ENCODE measurements around the gene PROCR.
"Not testable (repeated sequence)": the region's sequence is repeated elsewhere in the genome, so short reads cannot be mapped to it uniquely, and the experiment has no call there.

The PROCR gene

GRCh38 chr20:35165221-35166185, 6.4 kb upstream of the PROCR start:
- DNase-seq, result no peak

GRCh38 chr20:35166242-35166830, 5.5 kb upstream of the PROCR start:
- no peak for DNase-seq

DNA sequence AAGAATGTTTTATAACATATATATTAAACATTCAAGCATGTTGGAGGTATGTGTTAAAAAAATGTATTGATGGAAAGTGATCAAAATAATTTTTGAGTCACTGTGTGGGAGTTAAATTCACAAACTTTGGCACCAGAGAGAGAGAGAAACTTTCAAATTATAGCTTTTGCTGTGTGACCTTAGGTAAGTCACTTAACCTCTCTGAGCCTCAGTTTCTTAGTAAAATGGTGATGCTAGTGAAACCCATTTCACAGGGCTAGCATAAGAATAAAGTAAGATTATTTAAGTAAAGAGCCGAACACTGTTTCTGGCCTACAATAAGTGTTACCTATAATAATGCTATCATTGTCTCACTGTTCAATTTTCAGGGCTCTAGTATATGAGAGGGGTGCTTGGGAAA, 4.1 kb upstream of the PROCR start:
- DNase-seq, result no peak

DNA sequence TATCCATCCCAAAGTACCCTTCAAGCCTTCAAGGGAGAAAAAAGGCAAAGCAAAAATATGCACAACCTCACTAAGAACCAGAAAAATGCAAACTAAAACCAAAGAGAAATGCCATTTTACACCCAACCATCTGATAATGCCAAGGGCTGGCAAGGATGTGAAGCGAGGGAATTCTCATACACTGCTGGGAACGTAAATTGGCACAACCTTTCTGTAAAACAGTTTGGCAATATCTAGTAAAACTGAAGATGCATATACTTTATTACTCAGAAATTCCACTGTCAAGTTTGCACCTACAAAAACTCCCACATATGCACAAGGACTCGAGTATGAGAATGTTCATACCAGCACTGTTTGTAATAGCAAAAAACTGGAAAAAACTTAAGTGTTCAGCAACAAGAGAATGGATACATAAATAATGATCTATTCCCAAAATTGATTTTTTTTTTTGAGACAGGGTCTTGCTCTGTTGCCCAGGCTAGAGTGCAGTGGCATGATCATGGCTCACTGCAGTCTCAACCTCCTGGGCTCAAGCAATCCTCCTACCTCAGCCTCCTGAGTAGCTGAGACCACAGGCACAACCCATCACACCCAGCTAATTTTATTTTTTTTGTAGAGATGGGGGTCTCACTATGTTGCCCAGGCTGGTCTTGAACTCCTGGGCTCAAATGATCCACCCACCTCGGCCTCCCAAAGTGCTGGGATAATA, 3.0 kb upstream of the PROCR start:
- DNase-seq, result not testable (repeated sequence)

DNA sequence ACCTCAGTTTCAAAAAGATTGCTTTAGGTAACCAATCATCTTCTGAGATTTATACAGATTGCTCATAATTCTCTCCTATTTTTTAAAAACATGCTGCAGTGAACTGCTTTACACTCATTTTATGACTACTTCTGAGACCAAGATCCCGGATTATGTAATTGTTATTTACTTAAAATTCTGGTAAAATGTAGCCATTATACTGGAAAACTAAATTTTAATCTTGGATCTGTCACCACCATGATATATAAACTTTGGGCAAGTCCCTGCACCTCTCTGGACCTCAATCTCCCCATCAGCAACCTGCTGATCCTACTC, 477 bp upstream of the PROCR start:
- no peak for DNase-seq

DNA sequence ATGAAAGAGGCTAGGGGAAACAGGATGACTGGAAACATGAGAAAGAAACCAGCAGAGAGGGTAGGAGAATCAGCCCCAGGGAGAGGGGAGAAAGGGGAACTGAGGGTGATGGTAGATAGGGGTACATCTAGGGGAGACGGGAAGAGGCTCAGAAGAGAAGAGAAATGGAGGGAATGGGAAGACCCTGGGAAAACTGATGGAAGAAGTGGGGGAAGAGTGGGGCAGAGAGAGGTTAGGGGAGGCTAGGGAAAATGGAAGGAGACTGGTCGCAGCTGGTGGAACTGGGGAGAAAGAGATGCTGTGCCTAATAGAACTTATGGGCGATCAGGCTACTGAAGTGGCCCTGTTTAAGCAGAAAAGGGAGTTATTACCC, 548 bp downstream of the PROCR start:
- DNase-seq, result no peak

GRCh38 chr20:35173576-35174192, 1.8 kb downstream of the PROCR start:
- DNase-seq, result no peak

DNA sequence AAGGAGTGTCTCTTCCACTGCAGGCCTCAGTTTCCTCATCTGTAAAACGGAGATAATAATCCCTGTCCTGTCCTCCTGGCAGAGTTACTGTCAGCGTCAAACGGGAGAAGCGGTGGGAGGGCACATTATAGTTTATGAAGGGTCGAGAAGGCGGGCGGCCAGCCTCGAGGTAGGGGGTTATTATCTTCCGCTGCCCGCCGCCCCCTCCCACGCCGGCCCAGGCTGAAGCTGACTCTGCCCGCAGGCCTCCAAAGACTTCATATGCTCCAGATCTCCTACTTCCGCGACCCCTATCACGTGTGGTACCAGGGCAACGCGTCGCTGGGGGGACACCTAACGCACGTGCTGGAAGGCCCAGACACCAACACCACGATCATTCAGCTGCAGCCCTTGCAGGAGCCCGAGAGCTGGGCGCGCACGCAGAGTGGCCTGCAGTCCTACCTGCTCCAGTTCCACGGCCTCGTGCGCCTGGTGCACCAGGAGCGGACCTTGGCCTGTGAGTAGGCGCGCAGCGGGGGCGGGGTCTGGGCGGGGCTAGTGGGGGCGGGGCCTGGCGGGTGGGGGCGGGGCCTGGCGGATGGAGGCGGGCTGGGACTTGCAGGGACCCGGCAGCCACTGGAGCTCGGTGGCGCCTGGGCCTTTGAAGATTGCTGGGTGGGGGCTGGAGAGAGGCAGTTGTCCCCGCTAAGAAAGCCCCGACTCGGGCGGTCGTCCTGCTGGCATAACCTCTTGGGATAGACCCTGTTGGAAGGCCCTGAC, 2.8 kb downstream of the PROCR start:
- DNase-seq, result no peak

DNA sequence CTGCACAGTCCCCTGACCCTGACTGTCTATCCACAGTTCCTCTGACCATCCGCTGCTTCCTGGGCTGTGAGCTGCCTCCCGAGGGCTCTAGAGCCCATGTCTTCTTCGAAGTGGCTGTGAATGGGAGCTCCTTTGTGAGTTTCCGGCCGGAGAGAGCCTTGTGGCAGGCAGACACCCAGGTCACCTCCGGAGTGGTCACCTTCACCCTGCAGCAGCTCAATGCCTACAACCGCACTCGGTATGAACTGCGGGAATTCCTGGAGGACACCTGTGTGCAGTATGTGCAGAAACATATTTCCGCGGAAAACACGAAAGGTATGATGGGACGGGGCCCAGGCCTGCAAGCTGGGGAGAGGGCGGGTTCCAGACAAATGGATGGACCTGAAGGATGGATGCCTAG, 4.3 kb downstream of the PROCR start:
- no peak for DNase-seq

DNA sequence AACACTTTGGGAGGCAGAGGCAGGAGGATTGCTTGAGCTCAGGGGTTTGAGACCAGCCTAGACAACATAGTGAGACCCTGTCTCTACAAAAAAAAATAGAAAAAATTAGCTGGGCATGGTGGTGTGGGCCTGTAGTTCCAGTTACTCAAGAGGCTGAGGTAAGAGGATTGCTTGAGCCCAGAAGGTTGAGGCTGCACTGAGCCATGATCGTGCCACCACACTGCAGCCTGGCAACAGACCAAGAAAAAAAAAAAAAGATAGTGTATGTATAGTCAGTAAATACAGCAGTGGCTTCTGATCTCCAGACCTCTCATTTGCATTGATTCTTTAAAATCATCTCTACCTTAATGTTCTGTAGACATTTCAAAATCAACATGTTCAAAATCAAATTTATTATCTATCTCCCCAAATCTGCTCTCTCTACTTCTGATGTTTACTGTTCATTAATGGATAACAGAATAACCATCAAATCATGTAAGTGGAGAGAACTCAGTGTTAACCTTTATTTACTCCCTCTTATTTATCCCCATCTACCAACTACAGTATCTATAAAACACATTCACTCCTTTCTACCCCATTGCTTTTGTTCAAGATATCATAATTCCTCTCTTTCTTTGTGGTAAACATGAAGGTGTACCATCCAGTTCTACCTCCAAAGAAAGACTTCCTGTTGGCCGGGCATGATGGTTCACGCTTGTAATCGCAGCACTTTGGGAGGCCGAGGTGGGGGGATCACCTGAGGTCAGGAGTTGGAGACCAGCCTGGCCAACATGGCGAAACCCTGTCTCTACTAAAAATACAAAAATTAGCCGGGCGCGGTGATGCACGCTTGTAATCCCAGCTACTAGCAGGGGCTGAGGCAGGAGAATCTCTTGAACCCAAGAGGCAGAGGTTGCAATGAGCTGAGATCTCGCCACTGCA, 7.7 kb downstream of the PROCR start:
- DNase-seq, result no peak

GRCh38 chr20:35180266-35180665, 8.4 kb downstream of the PROCR start:
- DNase-seq, result no peak

- DNase-seq, result no peak
These were observed 9.9 kb downstream of the PROCR start for GRCh38 chr20:35181731-35182130.

GRCh38 chr20:35186691-35187289, 14.9 kb downstream of the PROCR start:
- not testable (repeated sequence) for DNase-seq

- DNase-seq, result no peak
These were observed 15.8 kb downstream of the PROCR start for GRCh38 chr20:35187584-35188190.

DNA sequence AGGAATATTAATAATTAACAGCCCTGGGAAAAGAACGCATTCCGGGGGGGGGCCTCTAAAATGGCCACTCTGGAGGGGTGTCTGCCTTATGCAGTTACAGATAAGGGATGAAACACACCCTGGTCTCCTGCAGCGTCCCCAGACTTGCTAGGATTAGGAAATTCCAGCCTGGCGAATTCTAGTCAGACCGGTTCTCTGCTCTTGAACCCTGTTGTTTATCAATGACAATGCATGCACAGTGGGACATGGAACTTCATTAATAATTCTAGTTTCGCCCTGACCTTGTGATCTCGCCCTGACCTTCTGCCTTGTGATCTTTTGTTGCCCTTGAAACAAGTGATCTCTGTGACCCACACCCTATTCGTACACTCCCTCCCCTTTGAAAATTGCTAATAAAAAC, 17.4 kb downstream of the PROCR start:
- DNase-seq, result not testable (repeated sequence)

- no peak for DNase-seq
These were observed 18.7 kb downstream of the PROCR start for GRCh38 chr20:35190556-35190955.

DNA sequence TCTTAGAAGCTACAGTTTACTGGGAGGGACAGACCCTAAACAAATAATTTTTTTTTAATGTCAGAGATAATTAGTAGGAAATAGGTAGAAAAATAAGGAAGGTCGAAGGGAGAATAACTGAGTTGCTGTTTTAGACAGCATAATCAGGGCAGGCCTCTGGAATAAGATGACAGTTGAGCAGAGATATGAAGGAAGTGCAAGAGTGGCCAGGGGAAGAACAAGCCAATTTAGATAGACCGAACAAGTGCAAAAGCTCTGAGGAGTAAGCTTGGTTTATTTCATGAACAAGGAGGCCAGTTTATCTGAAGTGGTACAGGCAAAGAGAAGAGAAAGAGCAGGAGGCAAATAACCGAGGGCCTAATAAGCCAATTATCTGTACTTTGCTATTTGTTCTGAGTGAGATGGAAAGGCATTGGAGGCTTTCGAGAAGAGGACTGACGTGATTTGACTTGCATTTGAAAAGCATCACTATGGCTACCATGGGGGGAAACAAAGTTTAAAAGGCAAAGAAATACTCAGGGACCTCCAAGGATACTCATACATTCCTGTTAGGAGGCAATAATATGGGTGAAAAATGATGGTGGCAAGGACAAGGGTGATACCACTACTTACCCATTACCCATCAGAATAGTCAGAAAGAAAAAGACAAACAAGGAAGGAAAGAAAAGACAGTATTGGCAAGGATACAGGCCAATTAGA, 19.7 kb downstream of the PROCR start:
- DNase-seq, result no peak

DNA sequence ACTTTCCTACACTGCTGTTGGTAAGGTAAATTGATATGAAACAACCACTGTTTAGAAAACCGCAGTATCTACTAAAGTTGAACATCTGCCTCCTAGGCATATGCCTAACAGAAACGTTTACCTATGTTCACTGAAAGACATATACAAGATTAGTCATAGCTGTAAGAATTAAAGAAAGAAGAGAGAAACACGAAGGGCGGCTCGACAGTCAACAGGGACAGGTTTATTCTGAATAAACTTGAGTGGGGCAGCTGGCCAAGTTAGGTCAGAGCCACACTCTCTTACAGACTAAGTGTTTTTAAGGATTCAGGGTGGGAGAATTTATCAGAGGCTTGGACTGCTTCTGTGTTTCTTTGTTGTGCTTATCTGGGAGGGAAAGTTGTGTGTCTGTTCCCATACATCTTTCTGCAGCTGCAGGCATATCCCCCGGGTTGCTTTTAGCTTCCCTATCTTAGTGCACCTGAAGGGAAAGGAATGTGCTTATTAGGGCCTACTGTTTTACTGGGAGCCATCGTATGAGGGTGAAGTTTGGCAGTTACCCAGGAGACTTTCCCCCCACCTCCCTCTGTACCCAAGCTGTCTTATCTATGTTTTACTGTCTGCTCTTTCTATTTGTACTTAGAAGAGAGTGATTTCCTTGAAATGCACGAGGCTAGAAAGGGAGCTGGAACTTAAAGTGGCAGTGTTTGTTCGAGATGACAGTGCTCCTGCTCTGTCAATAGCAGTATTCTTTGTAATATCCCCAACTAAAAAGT, 20.4 kb downstream of the PROCR start:
- DNase-seq, result no peak

All from GOT3 (cell line).